IMR-90 (cell line): ENCODE measurements around the gene PPY. TPM values are rescaled to one million over a fixed set of nuclear protein-coding genes. Genes with fewer than 3 reads are reported as not detected.

Experiments used
- ATAC-seq: fragments of 200-7000 bp; cut with Tn5 transposase; 2 replicates; pipeline ENCODE4 v1.9.1; 2020; ENCODE audit warnings: low read depth, mild to moderate bottlenecking, moderate library complexity
- BruUV-seq: library from RNA; stranded (reverse); fragments of 400-500 nt; replicated peaks from 2 replicates; lab custom pipeline; 2021; lab: Mats Ljungman, UMichigan
- CTCF ChIA-PET: fragments of 300-600 bp; formaldehyde crosslinking; extraction: SDS; loops from one replicate; lab custom pipeline; 2021; ENCODE audit warnings: antibody characterized with exemption; lab: Yijun Ruan, JAX
- POLR2A ChIA-PET: fragments of 300-600 bp; sonication (Branson Sonifier 250); formaldehyde crosslinking; loops from one replicate; lab custom pipeline; 2022; ENCODE audit warnings: antibody characterized with exemption; ENCODE audit not compliant: unreplicated experiment; lab: Charles Lee
- DNase-seq: peaks from one replicate; pipeline ENCODE4 v3.0.0; 2013
- H2AFZ ChIP-seq: replicated peaks from 2 replicates; pipeline ENCODE3; 2013; ENCODE audit warnings: low read length, mild to moderate bottlenecking; ENCODE audit not compliant: poor library complexity
- H2AK5ac ChIP-seq: 2 replicates; pipeline ENCODE4 v1.6.1; 2013; ENCODE audit warnings: low read depth, low read length, inconsistent platforms
- H2AK9ac ChIP-seq: replicated peaks from 2 replicates; pipeline ENCODE3; 2013; ENCODE audit warnings: mild to moderate bottlenecking, low read depth, low read length, moderate library complexity; ENCODE audit not compliant: poor library complexity
- H2BK120ac ChIP-seq: 2 replicates; pipeline ENCODE4 v1.6.1; 2013; ENCODE audit warnings: low read depth, low read length, inconsistent platforms
- H2BK15ac ChIP-seq: 3 replicates; pipeline ENCODE4 v1.6.1; 2013; ENCODE audit warnings: low read depth, low read length, inconsistent platforms
- H2BK20ac ChIP-seq: 2 replicates; pipeline ENCODE4 v1.6.1; 2013; ENCODE audit warnings: low read depth, mild to moderate bottlenecking, inconsistent platforms, low read length, moderate library complexity
- H2BK5ac ChIP-seq: 2 replicates; pipeline ENCODE4 v1.6.1; 2013; ENCODE audit warnings: mild to moderate bottlenecking, low read depth, low read length, inconsistent platforms; ENCODE audit not compliant: poor library complexity, severe bottlenecking
- H3K14ac ChIP-seq: replicated peaks from 2 replicates; pipeline ENCODE4 v1.6.1; 2013; ENCODE audit warnings: low read depth, low read length, inconsistent platforms
- H3K18ac ChIP-seq: 2 replicates; pipeline ENCODE4 v1.6.1; 2013; ENCODE audit warnings: low read depth, low read length, control low read depth
- H3K23ac ChIP-seq: 2 replicates; pipeline ENCODE4 v1.6.1; 2013; ENCODE audit warnings: low read depth, low read length, inconsistent platforms
- H3K27ac ChIP-seq: 2 replicates; pipeline ENCODE4 v1.5.1; 2013; ENCODE audit warnings: mild to moderate bottlenecking, control low read depth, low read length; ENCODE audit not compliant: insufficient read depth
- H3K27me3 ChIP-seq: 2 replicates; pipeline ENCODE4 v1.6.1; 2013; ENCODE audit warnings: low read length; ENCODE audit not compliant: control insufficient read depth, insufficient read depth
- H3K36me3 ChIP-seq: 2 replicates; pipeline ENCODE4 v1.6.1; 2013; ENCODE audit warnings: low read length, mixed read lengths; ENCODE audit not compliant: control insufficient read depth, insufficient read depth
- H3K4ac ChIP-seq: 2 replicates; pipeline ENCODE4 v1.6.1; 2013; ENCODE audit warnings: low read depth, low read length, inconsistent platforms
- H3K4me1 ChIP-seq: 2 replicates; pipeline ENCODE4 v1.6.1; 2013; ENCODE audit warnings: low read length, mixed read lengths; ENCODE audit not compliant: control insufficient read depth, insufficient read depth
- H3K4me2 ChIP-seq: 2 replicates; pipeline ENCODE4 v1.6.1; 2013; ENCODE audit warnings: low read depth, mild to moderate bottlenecking, control low read depth, low read length, moderate library complexity
- H3K4me3 ChIP-seq: 2 replicates; pipeline ENCODE4 v1.5.1; 2013; ENCODE audit warnings: low read depth, mild to moderate bottlenecking, control low read depth, low read length, moderate library complexity; ENCODE audit not compliant: insufficient read depth
- H3K56ac ChIP-seq: 2 replicates; pipeline ENCODE4 v1.6.1; 2013; ENCODE audit warnings: low read length, inconsistent platforms; ENCODE audit not compliant: insufficient read depth; ENCODE audit errors: extremely low read depth
- H3K79me1 ChIP-seq, 2 experiments: 2 replicates each; pipeline ENCODE4 v1.6.1; 2013; ENCODE audit warnings: low read length in 2 of 2, inconsistent platforms in 1 of 2, low read depth in 1 of 2
- H3K9ac ChIP-seq: 2 replicates; pipeline ENCODE4 v1.6.1; 2013; ENCODE audit warnings: low read depth, low read length, control low read depth
- H3K9me1 ChIP-seq: 2 replicates; pipeline ENCODE4 v1.6.1; 2013; ENCODE audit warnings: low read length, inconsistent platforms; ENCODE audit not compliant: insufficient read depth
- H3K9me3 ChIP-seq: 2 replicates; pipeline ENCODE4 v1.6.1; 2013; ENCODE audit warnings: low read length; ENCODE audit not compliant: control insufficient read depth, insufficient read depth
- H4K20me1 ChIP-seq: 2 replicates; pipeline ENCODE4 v1.6.1; 2013; ENCODE audit warnings: low read length, inconsistent platforms; ENCODE audit not compliant: insufficient read depth
- H4K5ac ChIP-seq: 2 replicates; pipeline ENCODE4 v1.6.1; 2013; ENCODE audit warnings: mild to moderate bottlenecking, low read depth, low read length, control low read depth
- H4K8ac ChIP-seq, 2 experiments: 2 replicates each; pipeline ENCODE4 v1.6.1; 2013; ENCODE audit warnings: low read depth in 2 of 2, low read length in 2 of 2, control low read depth in 1 of 2, inconsistent platforms in 1 of 2
- H4K91ac ChIP-seq: 2 replicates; pipeline ENCODE4 v1.6.1; 2013; ENCODE audit warnings: low read depth, low read length, inconsistent platforms; ENCODE audit not compliant: insufficient read depth
- BHLHE40 ChIP-seq: fragments of 150-350 bp; IDR thresholded peaks from 2 replicates; pipeline ENCODE4 v1.6.1; 2016; ENCODE audit warnings: mild to moderate bottlenecking, low read depth, low read length
- FOS ChIP-seq: fragments of 150-350 bp; IDR thresholded peaks from 2 replicates; pipeline ENCODE4 v1.6.1; 2016; ENCODE audit warnings: low read depth, low read length
- MAFK ChIP-seq: IDR thresholded peaks from 2 replicates; pipeline ENCODE4 v1.6.1; 2012; ENCODE audit warnings: low read depth, low read length, improper control_type of control experiment
- MAZ ChIP-seq: IDR thresholded peaks from 2 replicates; pipeline ENCODE4 v1.6.1; 2012; ENCODE audit warnings: low read depth, mild to moderate bottlenecking, low read length, improper control_type of control experiment, moderate library complexity, borderline replicate concordance
- MXI1 ChIP-seq: IDR thresholded peaks from 2 replicates; pipeline ENCODE4 v1.6.1; 2012; ENCODE audit warnings: low read depth, mild to moderate bottlenecking, low read length, moderate library complexity, borderline replicate concordance
- NFE2L2 ChIP-seq: fragments of 150-350 bp; IDR thresholded peaks from 2 replicates; pipeline ENCODE4 v1.6.1; 2016; ENCODE audit warnings: low read depth, mild to moderate bottlenecking, low read length
- POLR2A ChIP-seq: IDR thresholded peaks from 2 replicates; pipeline ENCODE4 v1.6.1; 2012; ENCODE audit warnings: mild to moderate bottlenecking, low read depth, low read length
- RCOR1 ChIP-seq: IDR thresholded peaks from 2 replicates; pipeline ENCODE4 v1.6.1; 2012; ENCODE audit warnings: mild to moderate bottlenecking, low read length, improper control_type of control experiment; ENCODE audit not compliant: insufficient replicate concordance
- RFX5 ChIP-seq: IDR thresholded peaks from 2 replicates; pipeline ENCODE4 v1.8.0; 2012; ENCODE audit warnings: low read depth, mild to moderate bottlenecking, low read length, moderate library complexity
- SMC3 ChIP-seq: fragments of 150-350 bp; IDR thresholded peaks from 2 replicates; pipeline ENCODE4 v1.6.1; 2016; ENCODE audit warnings: low read depth, mild to moderate bottlenecking, antibody characterized with exemption, low read length, moderate library complexity
- USF2 ChIP-seq: fragments of 150-350 bp; IDR thresholded peaks from 2 replicates; pipeline ENCODE4 v1.6.1; 2017; ENCODE audit warnings: mild to moderate bottlenecking, antibody characterized with exemption, low read length, low read depth
- WGBS, 2 experiments: methylation state at CpG; one replicate each; pipeline versions ENCODE4 v1.1.5 to v1.1.7; 2013; ENCODE audit warnings: missing lambda C conversion rate in 2 of 2; ENCODE audit not compliant: insufficient read length in 1 of 2; ENCODE audit errors: extremely low coverage in 2 of 2; 5-methylcytosine and 5-hydroxymethylcytosine counted together
- dilution Hi-C: fragments of 300-500 bp; cut with HindIII; formaldehyde crosslinking; loops from one replicate; pipeline ENCODE4 v1.14.3; 2018; ENCODE audit warnings: low sequenced_read_pairs; ENCODE audit not compliant: unreplicated experiment
- in situ Hi-C: fragments of 300-500 bp; cut with MboI; formaldehyde crosslinking; loops from 3 replicates; pipeline ENCODE4 v1.14.3; 2019; ENCODE audit warnings: low sequenced_read_pairs, inconsistent platforms, mixed read lengths
- intact Hi-C: fragments of 100-400 bp; cut with micrococcal nuclease; formaldehyde crosslinking; loops from 2 replicates; pipeline ENCODE4 v1.10.0; 2022
- polyA plus RNA-seq, 3 experiments: library from polyadenylated mRNA; depleted of rRNA; stranded (reverse); fragments of >200 nt; gene quantifications; 2 replicates each; pipeline ENCODE4 v1.2.3, GENCODE V29; 2012; ENCODE audit warnings: low replicate concordance in 1 of 3
- total RNA-seq: library from RNA; depleted of rRNA; stranded (reverse); fragments of >200 nt; gene quantifications from 2 replicates; pipeline ENCODE4 v1.2.3, GENCODE V29; 2012
- TF ChIP-seq, protein P1 (sequence below): fragments of 150-350 bp; IDR thresholded peaks from 2 replicates; pipeline ENCODE4 v1.6.1; 2016; ENCODE audit warnings: low read depth, mild to moderate bottlenecking, low read length, moderate library complexity, borderline replicate concordance
- TF ChIP-seq, protein P2 (sequence below): conservative IDR thresholded peaks from 2 replicates; pipeline ENCODE4 v1.5.1; 2012; ENCODE audit warnings: mild to moderate bottlenecking, low read depth, low read length, improper control_type of control experiment

Gene PPY
- total and polyA plus RNA-seq, 2 of the 4 experiments (the other 2 are of a cell fraction) = not detected

- Histone ChIP-seq H2AFZ (no peak overlapping the region), H3K36me3 (no peaks in the 10 kb centered on the region), H2BK20ac (no peak overlapping the region), H2BK15ac (no peak overlapping the region), H3K4me2 (no peak overlapping the region), H4K8ac (no peak overlapping the region), H3K4me1 (no peaks in the 10 kb centered on the region; the same call in 1 of the 2 replicates), H3K79me1 (no peaks in the 10 kb centered on the region), H3K18ac (no peak overlapping the region), H3K56ac (no peak overlapping the region), H2AK9ac (no peak overlapping the region), H3K4me3 (no peak overlapping the region), H3K27me3 (peaks cover 36% of the 10 kb centered on the region), H3K23ac (no peak overlapping the region), H3K9ac (no peak overlapping the region), H3K9me3 (no peaks in the 10 kb centered on the region), H3K27ac (no peak overlapping the region), H2BK120ac (no peak overlapping the region), H4K91ac (no peak overlapping the region), H3K4ac (no peak overlapping the region), H3K14ac (no peak overlapping the region), H4K20me1 (no peaks in the 10 kb centered on the region; the same call in 1 of the 2 replicates), H2BK5ac (no peak overlapping the region), H3K9me1 (no peaks in the 10 kb centered on the region; the same call in 1 of the 2 replicates), H2AK5ac (no peak overlapping the region), H4K5ac (no peak overlapping the region)
- DNase-seq (no peak), ATAC-seq (no peak)
- ChIA-PET CTCF (no interaction called here), POLR2A (no interaction called here)
- in situ Hi-C loops = loop anchor here (5.0 to 10.0 kb wide), 2 partner anchors 62 to 225 kb away; partner anchors contain the start of gene NAGS
- dilution Hi-C loops = no loop called here
- intact Hi-C loops = loop anchor here (5.0 kb wide), 1 partner anchor 63 kb away; no protein-coding TSS in a partner anchor
- TF ChIP-seq BHLHE40 = no peak
- TF ChIP-seq, protein P1, sequence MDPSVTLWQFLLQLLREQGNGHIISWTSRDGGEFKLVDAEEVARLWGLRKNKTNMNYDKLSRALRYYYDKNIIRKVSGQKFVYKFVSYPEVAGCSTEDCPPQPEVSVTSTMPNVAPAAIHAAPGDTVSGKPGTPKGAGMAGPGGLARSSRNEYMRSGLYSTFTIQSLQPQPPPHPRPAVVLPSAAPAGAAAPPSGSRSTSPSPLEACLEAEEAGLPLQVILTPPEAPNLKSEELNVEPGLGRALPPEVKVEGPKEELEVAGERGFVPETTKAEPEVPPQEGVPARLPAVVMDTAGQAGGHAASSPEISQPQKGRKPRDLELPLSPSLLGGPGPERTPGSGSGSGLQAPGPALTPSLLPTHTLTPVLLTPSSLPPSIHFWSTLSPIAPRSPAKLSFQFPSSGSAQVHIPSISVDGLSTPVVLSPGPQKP = no peak
- no peak for TF ChIP-seq SMC3
- TF ChIP-seq FOS = no peak
- TF ChIP-seq MAFK = no peak
- no peak for TF ChIP-seq NFE2L2
- TF ChIP-seq USF2 = no peak
- TF ChIP-seq POLR2A = no peak
- TF ChIP-seq MAZ = no peak
- TF ChIP-seq RFX5 = no peak
- no peak for TF ChIP-seq MXI1
- TF ChIP-seq RCOR1 = no peak
- TF ChIP-seq, protein P2, sequence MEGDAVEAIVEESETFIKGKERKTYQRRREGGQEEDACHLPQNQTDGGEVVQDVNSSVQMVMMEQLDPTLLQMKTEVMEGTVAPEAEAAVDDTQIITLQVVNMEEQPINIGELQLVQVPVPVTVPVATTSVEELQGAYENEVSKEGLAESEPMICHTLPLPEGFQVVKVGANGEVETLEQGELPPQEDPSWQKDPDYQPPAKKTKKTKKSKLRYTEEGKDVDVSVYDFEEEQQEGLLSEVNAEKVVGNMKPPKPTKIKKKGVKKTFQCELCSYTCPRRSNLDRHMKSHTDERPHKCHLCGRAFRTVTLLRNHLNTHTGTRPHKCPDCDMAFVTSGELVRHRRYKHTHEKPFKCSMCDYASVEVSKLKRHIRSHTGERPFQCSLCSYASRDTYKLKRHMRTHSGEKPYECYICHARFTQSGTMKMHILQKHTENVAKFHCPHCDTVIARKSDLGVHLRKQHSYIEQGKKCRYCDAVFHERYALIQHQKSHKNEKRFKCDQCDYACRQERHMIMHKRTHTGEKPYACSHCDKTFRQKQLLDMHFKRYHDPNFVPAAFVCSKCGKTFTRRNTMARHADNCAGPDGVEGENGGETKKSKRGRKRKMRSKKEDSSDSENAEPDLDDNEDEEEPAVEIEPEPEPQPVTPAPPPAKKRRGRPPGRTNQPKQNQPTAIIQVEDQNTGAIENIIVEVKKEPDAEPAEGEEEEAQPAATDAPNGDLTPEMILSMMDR = no peak
- BruUV-seq = no TSS peak
- no CpG with 5 or more reads among the region's 5 CpGs for WGBS, 2 experiments
Measured at GRCh38 chr17:43939886-43940285, 2.4 kb downstream of the PPY start.
